Panc1 (cell line): ENCODE data around the gene OPHN1. TPM values are rescaled to one million over a fixed set of nuclear protein-coding genes. Genes with fewer than 3 reads are reported as not detected.
A peak's percentile ranks its signal among the peaks of the same experiment; 100 is the strongest.

Source experiments
- ATAC-seq: fragments of 200-7000 bp; cut with Tn5 transposase; 2 replicates; pipeline ENCODE4 v1.9.1; 2020; ENCODE audit warnings: mild to moderate bottlenecking, moderate library complexity
- BruUV-seq: library from RNA; stranded (reverse); fragments of 400-500 nt; replicated peaks from 2 replicates; lab custom pipeline; 2021; lab: Mats Ljungman, UMichigan
- CTCF ChIA-PET: fragments of 300-600 bp; sonication (Branson Sonifier 250); formaldehyde crosslinking; loops from one replicate; lab custom pipeline; 2022; ENCODE audit warnings: antibody characterized with exemption; lab: Charles Lee
- POLR2A ChIA-PET: fragments of 300-600 bp; sonication (Branson Sonifier 250); formaldehyde crosslinking; loops from one replicate; lab custom pipeline; 2022; ENCODE audit warnings: antibody characterized with exemption; lab: Charles Lee
- DNase-seq: peaks from one replicate; pipeline ENCODE4 v3.0.0-alpha.2; 2010; ENCODE audit warnings: low read depth, low spot score
- H3K27ac ChIP-seq: 2 replicates; pipeline ENCODE4 v1.5.1; 2011; ENCODE audit warnings: mild to moderate bottlenecking, low read length, inconsistent platforms
- H3K27me3 ChIP-seq: fragments of 200-500 bp; sonication (Bioruptor generic); 2 replicates; pipeline ENCODE4 v1.6.0; 2014; ENCODE audit warnings: low read length, inconsistent platforms; ENCODE audit not compliant: control insufficient read depth, insufficient read depth
- H3K36me3 ChIP-seq: fragments of 200-500 bp; sonication (Bioruptor generic); 2 replicates; pipeline ENCODE4 v1.5.1; 2014; ENCODE audit warnings: inconsistent platforms, mild to moderate bottlenecking, low read length, moderate library complexity; ENCODE audit not compliant: control insufficient read depth, insufficient read depth
- H3K4me1 ChIP-seq: 2 replicates; pipeline ENCODE4 v1.5.1; 2011; ENCODE audit warnings: inconsistent platforms, mild to moderate bottlenecking, low read length, moderate library complexity; ENCODE audit not compliant: control insufficient read depth, insufficient read depth
- H3K4me3 ChIP-seq, 2 experiments: 2 replicates each; pipeline ENCODE4 v1.5.1; 2011 to 2012; ENCODE audit warnings: low read depth in 2 of 2, low read length in 2 of 2, mild to moderate bottlenecking in 2 of 2, inconsistent platforms in 1 of 2, moderate library complexity in 1 of 2
- H3K9me3 ChIP-seq: fragments of 200-500 bp; sonication (Bioruptor generic); 2 replicates; pipeline ENCODE4 v1.5.1; 2014; ENCODE audit warnings: low read depth, mild to moderate bottlenecking, inconsistent platforms, low read length, moderate library complexity; ENCODE audit not compliant: control insufficient read depth, insufficient read depth
- POLR2AphosphoS5 ChIP-seq: IDR thresholded peaks from 2 replicates; pipeline ENCODE4 v1.6.1; 2012; ENCODE audit warnings: mild to moderate bottlenecking, low read depth, low read length, moderate library complexity
- SIN3A ChIP-seq: IDR thresholded peaks from 2 replicates; pipeline ENCODE4 v1.6.1; 2012; ENCODE audit warnings: low read depth, mild to moderate bottlenecking, low read length, moderate library complexity, borderline replicate concordance; ENCODE audit not compliant: insufficient read depth
- TCF7L2 ChIP-seq: IDR thresholded peaks from 2 replicates; pipeline ENCODE4 v1.6.1; 2011; ENCODE audit warnings: mild to moderate bottlenecking, low read depth, low read length, inconsistent platforms
- in situ Hi-C: cut with HindIII; loops from 2 replicates; pipeline ENCODE4 v1.10.0; 2016; ENCODE audit warnings: low sequenced_read_pairs, low pct_unique_long_range_greater_than_20kb
- intact Hi-C: fragments of 100-400 bp; cut with micrococcal nuclease; formaldehyde crosslinking; loops from one replicate; pipeline ENCODE4 v1.10.0; 2022; ENCODE audit not compliant: unreplicated experiment
- total RNA-seq: library from RNA; stranded (reverse); gene quantifications from one replicate; pipeline ENCODE4 v1.2.1, GENCODE V29; 2021; ENCODE audit not compliant: unreplicated experiment
- TF ChIP-seq, protein P1 (sequence below): fragments of 450-650 bp; IDR thresholded peaks from 2 replicates; pipeline ENCODE4 v1.5.1; 2017; ENCODE audit warnings: mild to moderate bottlenecking
- TF ChIP-seq, protein P2 (sequence below), 2 experiments: IDR thresholded peaks; 2 replicates each; pipeline ENCODE4 v1.6.1; 2011 to 2012; ENCODE audit warnings: low read depth in 2 of 2, control low read depth in 1 of 2, low read length in 1 of 2, mild to moderate bottlenecking in 1 of 2, moderate library complexity in 1 of 2; ENCODE audit not compliant: insufficient read depth in 1 of 2

The OPHN1 gene
- total RNA-seq, 1 experiment from 2014 or later, result 8.8 TPM

DNA sequence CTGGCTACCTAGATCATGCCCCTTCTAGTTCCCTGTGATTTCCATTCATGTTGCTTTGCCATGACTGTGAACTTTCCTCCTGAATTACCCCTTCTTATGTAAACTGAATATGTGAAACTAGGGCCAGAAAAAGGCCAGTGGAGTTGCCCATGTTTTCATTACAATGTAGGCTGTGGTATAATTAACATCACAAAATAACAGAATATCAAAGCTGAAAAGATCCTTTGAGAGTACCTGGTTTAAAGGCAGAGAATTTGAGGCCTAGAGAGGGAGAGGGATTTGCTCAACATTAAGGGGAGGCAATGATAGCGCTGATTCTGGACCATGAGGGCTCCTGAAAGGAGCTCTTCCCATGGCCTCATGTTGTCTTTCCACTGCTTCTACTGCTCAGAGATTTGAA is 392.2 kb downstream of the OPHN1 start:
- no peaks in the 10 kb centered on the region for H3K4me1 ChIP-seq
- CTCF ChIA-PET, result no interaction called here
- in situ Hi-C loops (no loop called here), intact Hi-C loops (no loop called here)
- no TSS peak for BruUV-seq
- POLR2A ChIA-PET, result no interaction called here
- H3K36me3 ChIP-seq, result no peaks in the 10 kb centered on the region
- no peak for TF ChIP-seq POLR2AphosphoS5
- TF ChIP-seq, protein P1, sequence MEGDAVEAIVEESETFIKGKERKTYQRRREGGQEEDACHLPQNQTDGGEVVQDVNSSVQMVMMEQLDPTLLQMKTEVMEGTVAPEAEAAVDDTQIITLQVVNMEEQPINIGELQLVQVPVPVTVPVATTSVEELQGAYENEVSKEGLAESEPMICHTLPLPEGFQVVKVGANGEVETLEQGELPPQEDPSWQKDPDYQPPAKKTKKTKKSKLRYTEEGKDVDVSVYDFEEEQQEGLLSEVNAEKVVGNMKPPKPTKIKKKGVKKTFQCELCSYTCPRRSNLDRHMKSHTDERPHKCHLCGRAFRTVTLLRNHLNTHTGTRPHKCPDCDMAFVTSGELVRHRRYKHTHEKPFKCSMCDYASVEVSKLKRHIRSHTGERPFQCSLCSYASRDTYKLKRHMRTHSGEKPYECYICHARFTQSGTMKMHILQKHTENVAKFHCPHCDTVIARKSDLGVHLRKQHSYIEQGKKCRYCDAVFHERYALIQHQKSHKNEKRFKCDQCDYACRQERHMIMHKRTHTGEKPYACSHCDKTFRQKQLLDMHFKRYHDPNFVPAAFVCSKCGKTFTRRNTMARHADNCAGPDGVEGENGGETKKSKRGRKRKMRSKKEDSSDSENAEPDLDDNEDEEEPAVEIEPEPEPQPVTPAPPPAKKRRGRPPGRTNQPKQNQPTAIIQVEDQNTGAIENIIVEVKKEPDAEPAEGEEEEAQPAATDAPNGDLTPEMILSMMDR, result no peak
- TF ChIP-seq TCF7L2, result no peak
- TF ChIP-seq, protein P2, sequence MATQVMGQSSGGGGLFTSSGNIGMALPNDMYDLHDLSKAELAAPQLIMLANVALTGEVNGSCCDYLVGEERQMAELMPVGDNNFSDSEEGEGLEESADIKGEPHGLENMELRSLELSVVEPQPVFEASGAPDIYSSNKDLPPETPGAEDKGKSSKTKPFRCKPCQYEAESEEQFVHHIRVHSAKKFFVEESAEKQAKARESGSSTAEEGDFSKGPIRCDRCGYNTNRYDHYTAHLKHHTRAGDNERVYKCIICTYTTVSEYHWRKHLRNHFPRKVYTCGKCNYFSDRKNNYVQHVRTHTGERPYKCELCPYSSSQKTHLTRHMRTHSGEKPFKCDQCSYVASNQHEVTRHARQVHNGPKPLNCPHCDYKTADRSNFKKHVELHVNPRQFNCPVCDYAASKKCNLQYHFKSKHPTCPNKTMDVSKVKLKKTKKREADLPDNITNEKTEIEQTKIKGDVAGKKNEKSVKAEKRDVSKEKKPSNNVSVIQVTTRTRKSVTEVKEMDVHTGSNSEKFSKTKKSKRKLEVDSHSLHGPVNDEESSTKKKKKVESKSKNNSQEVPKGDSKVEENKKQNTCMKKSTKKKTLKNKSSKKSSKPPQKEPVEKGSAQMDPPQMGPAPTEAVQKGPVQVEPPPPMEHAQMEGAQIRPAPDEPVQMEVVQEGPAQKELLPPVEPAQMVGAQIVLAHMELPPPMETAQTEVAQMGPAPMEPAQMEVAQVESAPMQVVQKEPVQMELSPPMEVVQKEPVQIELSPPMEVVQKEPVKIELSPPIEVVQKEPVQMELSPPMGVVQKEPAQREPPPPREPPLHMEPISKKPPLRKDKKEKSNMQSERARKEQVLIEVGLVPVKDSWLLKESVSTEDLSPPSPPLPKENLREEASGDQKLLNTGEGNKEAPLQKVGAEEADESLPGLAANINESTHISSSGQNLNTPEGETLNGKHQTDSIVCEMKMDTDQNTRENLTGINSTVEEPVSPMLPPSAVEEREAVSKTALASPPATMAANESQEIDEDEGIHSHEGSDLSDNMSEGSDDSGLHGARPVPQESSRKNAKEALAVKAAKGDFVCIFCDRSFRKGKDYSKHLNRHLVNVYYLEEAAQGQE (IDR thresholded peaks at IDR 0.05; ENCODE audit: insufficient read depth in 1 of 2, low read depth in 2 of 2, low read length in 1 of 2), result no peak
- no peak for TF ChIP-seq SIN3A
- no peaks in the 10 kb centered on the region for H3K27me3 ChIP-seq
- ATAC-seq (no peak), DNase-seq (no peak)
- no peaks in the 10 kb centered on the region for H3K9me3 ChIP-seq
- no peak overlapping the region for H3K27ac ChIP-seq
- H3K4me3 ChIP-seq, result no peak overlapping the region

DNA sequence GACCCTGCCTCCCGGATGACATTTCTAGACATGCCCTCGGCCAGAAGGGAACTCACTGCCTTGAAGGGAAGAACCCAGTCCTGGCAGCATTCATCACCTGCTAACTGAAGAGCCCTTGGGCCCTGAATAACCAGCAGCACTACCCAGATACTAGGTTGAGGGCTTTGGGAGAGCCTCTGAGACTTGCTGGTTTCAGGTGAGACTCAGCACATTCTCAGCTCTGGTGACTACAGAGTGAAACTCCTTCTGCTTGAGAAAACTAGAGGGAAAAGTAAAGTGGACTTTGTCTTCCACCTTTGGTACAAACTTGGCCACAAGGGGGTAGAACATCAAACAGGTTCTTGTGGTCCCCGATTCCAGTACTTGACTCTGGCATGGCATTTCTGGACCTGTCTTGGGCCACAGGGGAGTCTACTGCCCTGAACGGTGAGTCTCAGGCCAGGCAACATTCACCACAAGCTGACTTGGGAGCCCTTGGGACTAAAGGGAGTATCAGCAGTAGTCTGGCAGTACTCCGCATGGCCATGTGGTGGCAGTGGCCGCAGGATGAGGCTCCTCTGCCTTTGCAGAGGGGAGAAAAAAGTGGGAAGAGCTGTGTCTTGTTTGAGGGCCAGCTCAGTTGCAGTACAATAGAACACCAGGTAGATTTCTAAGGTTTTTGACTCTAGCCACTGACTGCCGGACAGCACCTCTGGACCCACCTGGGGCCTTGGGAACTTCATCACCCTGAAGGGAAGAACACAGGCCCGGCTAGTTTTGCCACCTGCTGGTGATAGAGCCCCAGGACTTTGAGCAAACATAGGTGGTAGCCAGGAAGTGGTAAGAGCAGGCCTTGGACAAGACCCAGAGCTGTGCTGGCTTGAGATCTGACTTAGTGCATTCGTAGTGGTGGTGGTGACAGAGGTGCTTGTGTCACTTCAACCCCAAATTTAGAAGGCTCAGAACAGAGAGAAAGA is 414.8 kb downstream of the OPHN1 start:
- Histone ChIP-seq H3K4me1 (no peaks in the 10 kb centered on the region), H3K27ac (no peak overlapping the region), H3K9me3 (no peaks in the 10 kb centered on the region), H3K27me3 (no peaks in the 10 kb centered on the region), H3K4me3 (no peak overlapping the region), H3K36me3 (no peaks in the 10 kb centered on the region)
- ATAC-seq (0 out of 2 replicates have a peak, but pooled peaks have one; percentile 45), DNase-seq (no peak)
- CTCF ChIA-PET, result interaction anchor here (0.6 kb wide), 1 partner anchor 1065 kb away, joined by 4 read pairs; no protein-coding TSS in a partner anchor
- intact Hi-C loops (no loop called here), in situ Hi-C loops (no loop called here)
- POLR2A ChIA-PET, result no interaction called here
- TF ChIP-seq, protein P1, result peak; percentile 54
- TF ChIP-seq, protein P2 (IDR thresholded peaks at IDR 0.05; ENCODE audit: insufficient read depth in 1 of 2, low read depth in 2 of 2, low read length in 1 of 2), result no peak
- BruUV-seq, result no TSS peak
